HepG2 (cell line): ENCODE measurements around the gene MAP3K3. TPM values are rescaled to one million over a fixed set of nuclear protein-coding genes. Genes with fewer than 3 reads are reported as not detected.

Experiments
- ATAD3A ChIP-seq: sonication (generic); formaldehyde crosslinking; IDR thresholded peaks from 2 replicates; pipeline ENCODE4 v1.4.0; 2020; ENCODE audit warnings: missing genetic modification reagents
- ATF2 ChIP-seq: sonication (generic); formaldehyde crosslinking; IDR thresholded peaks from 2 replicates; pipeline ENCODE4 v1.4.0; 2020; ENCODE audit warnings: missing genetic modification reagents
- ATF7-NPFF ChIP-seq: sonication (generic); formaldehyde crosslinking; IDR thresholded peaks from 2 replicates; pipeline ENCODE4 v1.8.1; 2023; ENCODE audit warnings: mild to moderate bottlenecking, low read depth, missing genetic modification reagents, moderate library complexity
- HBP1 ChIP-seq: IDR thresholded peaks from 2 replicates; pipeline ENCODE4 v1.6.1; 2016; ENCODE audit warnings: low read depth, control low read depth
- HDAC1 ChIP-seq: sonication (generic); formaldehyde crosslinking; IDR thresholded peaks from 2 replicates; pipeline ENCODE4 v1.5.1; 2020; ENCODE audit warnings: mild to moderate bottlenecking, missing genetic modification reagents
- HNRNPLL ChIP-seq: fragments of 200-400 bp; formaldehyde crosslinking; IDR thresholded peaks from 2 replicates; pipeline ENCODE4 v1.6.1; 2017; ENCODE audit warnings: mild to moderate bottlenecking, low read depth, low read length; ENCODE audit not compliant: poor library complexity, severe bottlenecking
- HOXA3 ChIP-seq: sonication (generic); formaldehyde crosslinking; IDR thresholded peaks from 2 replicates; pipeline ENCODE4 v1.5.0; 2020; ENCODE audit warnings: missing genetic modification reagents
- KLF11 ChIP-seq: IDR thresholded peaks from 2 replicates; pipeline ENCODE4 v1.6.1; 2016; ENCODE audit warnings: missing compliant biosample characterization
- PHF8 ChIP-seq: sonication (generic); formaldehyde crosslinking; IDR thresholded peaks from 2 replicates; pipeline ENCODE4 v1.5.0; 2020; ENCODE audit warnings: missing genetic modification reagents
- RAD21 ChIP-seq: fragments of 450-650 bp; formaldehyde crosslinking; IDR thresholded peaks from 2 replicates; pipeline ENCODE4 v1.5.0; 2020; ENCODE audit warnings: mild to moderate bottlenecking
- ZBTB7B ChIP-seq: sonication (generic); formaldehyde crosslinking; IDR thresholded peaks from 2 replicates; pipeline ENCODE4 v1.4.0; 2020; ENCODE audit warnings: missing genetic modification reagents
- ZFP36L1 ChIP-seq: sonication (generic); formaldehyde crosslinking; IDR thresholded peaks from 2 replicates; pipeline ENCODE4 v1.8.0; 2022; ENCODE audit warnings: mild to moderate bottlenecking, missing genetic modification reagents, moderate library complexity
- ZMYM3 ChIP-seq: sonication (generic); formaldehyde crosslinking; IDR thresholded peaks from 2 replicates; pipeline ENCODE4 v1.5.1; 2020; ENCODE audit warnings: mild to moderate bottlenecking, missing genetic modification reagents
- ZNF260 ChIP-seq: sonication (generic); formaldehyde crosslinking; IDR thresholded peaks from 2 replicates; pipeline ENCODE4 v1.4.0; 2020; ENCODE audit warnings: missing genetic modification reagents, low read depth, mild to moderate bottlenecking, borderline replicate concordance
- ZNF343 ChIP-seq: sonication (generic); formaldehyde crosslinking; IDR thresholded peaks from 2 replicates; pipeline ENCODE4 v1.4.0; 2020; ENCODE audit warnings: mild to moderate bottlenecking, missing genetic modification reagents
- ZNF543 ChIP-seq: sonication (generic); formaldehyde crosslinking; IDR thresholded peaks from 2 replicates; pipeline ENCODE4 v1.4.0; 2020; ENCODE audit warnings: mild to moderate bottlenecking, missing genetic modification reagents
- ZNF737 ChIP-seq: sonication (generic); formaldehyde crosslinking; IDR thresholded peaks from 2 replicates; pipeline ENCODE4 v1.5.0; 2020; ENCODE audit warnings: missing genetic modification reagents, mild to moderate bottlenecking, borderline replicate concordance
- polyA plus RNA-seq, 8 experiments: library from polyadenylated mRNA; depleted of rRNA in 3 of 8; stranded (reverse) in 7 of 8; unstranded in 1 of 8; fragments of >200 nt; fragmentation: Illumina TruSeq in 4 of 8; extraction: Trizol in 4 of 8; gene quantifications; 2 replicates each; pipeline versions ENCODE4 v1.2.1 to v1.2.3, GENCODE V29; 2011 to 2016; ENCODE audit warnings: low read depth in 4 of 8, missing spikeins in 1 of 8, mixed read lengths in 1 of 8; ENCODE audit not compliant: insufficient read depth in 1 of 8
- total RNA-seq, 5 experiments: library from RNA; depleted of rRNA; stranded (reverse); fragments of >200 nt; fragmentation: Illumina TruSeq; extraction: Trizol; gene quantifications; 2 replicates each; pipeline ENCODE4 v1.2.3, GENCODE V29; 2016; ENCODE audit warnings: low read depth in 1 of 5
- TF ChIP-seq, protein P1 (sequence below): sonication (generic); formaldehyde crosslinking; IDR thresholded peaks from 2 replicates; pipeline ENCODE4 v1.4.0; 2020; ENCODE audit warnings: missing genetic modification reagents
- TF ChIP-seq, protein P2 (sequence below): sonication (generic); formaldehyde crosslinking; IDR thresholded peaks from 2 replicates; pipeline ENCODE4 v1.4.0; 2020; ENCODE audit warnings: missing genetic modification reagents
- TF ChIP-seq, protein P3 (sequence below): sonication (generic); formaldehyde crosslinking; IDR thresholded peaks from 2 replicates; pipeline ENCODE4 v1.4.0; 2020; ENCODE audit warnings: missing genetic modification reagents

Gene MAP3K3
- total and polyA plus RNA-seq, 2 of the 13 experiments (the other 11 are each of a cell fraction or from before 2014, with no cell fraction given) = 17.7 to 21.8 TPM

DNA sequence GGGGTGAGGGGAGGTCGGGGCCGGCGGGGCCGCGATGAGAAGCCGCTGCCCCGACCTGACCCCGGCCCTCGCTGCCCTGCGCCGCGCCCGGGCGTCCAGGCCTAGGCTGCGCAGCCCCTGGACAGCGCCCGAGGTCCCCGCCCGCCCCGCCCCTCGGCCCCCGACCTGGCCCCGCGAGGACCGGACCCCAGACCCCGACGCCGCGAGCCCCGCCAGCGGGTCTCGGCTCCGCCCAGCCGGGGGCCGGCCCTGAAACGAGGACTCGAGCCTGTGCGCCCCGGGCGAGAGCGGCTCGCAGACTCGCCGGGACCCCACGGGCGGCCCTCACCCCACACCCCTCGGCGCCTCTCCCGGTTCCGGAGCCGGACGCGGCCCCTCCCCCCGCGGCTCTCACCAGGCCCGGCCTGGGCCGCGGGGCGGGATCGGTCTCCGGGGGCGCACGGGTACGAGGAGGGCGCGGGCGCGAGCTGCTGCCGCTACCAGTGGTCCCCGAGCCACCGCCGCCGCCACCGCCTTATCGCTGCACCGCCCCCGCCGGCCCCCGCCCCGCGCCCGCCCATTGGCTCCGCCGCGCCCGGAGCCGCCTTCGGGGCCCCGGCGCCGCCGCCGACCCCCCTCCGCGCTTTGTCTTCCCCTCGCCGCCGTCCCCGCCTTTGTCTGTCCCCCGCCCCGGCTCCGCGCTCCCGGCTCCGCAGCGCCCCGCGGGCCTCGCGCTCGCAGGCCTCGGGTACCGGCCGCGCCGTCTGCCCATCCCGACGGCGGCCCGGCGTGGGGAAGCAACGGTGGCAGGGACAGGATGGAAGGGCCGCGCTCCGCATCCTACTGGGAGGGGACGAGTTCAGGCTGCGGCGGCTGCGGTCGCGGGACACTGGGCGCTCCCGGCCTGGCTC is 77.7 kb downstream of the MAP3K3 start, which contains the start of gene LIMD2 (continued):
- TF ChIP-seq, protein P1, sequence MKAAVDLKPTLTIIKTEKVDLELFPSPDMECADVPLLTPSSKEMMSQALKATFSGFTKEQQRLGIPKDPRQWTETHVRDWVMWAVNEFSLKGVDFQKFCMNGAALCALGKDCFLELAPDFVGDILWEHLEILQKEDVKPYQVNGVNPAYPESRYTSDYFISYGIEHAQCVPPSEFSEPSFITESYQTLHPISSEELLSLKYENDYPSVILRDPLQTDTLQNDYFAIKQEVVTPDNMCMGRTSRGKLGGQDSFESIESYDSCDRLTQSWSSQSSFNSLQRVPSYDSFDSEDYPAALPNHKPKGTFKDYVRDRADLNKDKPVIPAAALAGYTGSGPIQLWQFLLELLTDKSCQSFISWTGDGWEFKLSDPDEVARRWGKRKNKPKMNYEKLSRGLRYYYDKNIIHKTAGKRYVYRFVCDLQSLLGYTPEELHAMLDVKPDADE (CRISPR knock-in tag) = 0 out of 2 replicates have a peak, but pooled peaks have one; percentile 37
- TF ChIP-seq ZNF343 (CRISPR knock-in tag) (no peak), RAD21 (CRISPR knock-in tag) (0 out of 2 replicates have a peak, but pooled peaks have one; percentile 8), KLF11 (CRISPR knock-in tag) (no peak), ZBTB7B (CRISPR knock-in tag) (peak; percentile 8; the same call in 1 of the 2 replicates), HOXA3 (peak; percentile 8; the same call in 1 of the 2 replicates), ATF2 (CRISPR knock-in tag) (no peak), HBP1 (CRISPR knock-in tag) (0 out of 2 replicates have a peak, but pooled peaks have one; percentile 45), ZNF543 (no peak), ZMYM3 (CRISPR knock-in tag) (no peak), ZNF737 (no peak), PHF8 (CRISPR knock-in tag) (peak; percentile 59; the same call in 1 of the 2 replicates), HNRNPLL (peak; percentile 37), HDAC1 (CRISPR knock-in tag) (peak; percentile 31; the same call in 1 of the 2 replicates), ZNF260 (CRISPR knock-in tag) (no peak), ATF7-NPFF (CRISPR knock-in tag) (no peak; the same call in 1 of the 2 replicates), ZFP36L1 (no peak), ATAD3A (no peak)
- TF ChIP-seq, protein P2, sequence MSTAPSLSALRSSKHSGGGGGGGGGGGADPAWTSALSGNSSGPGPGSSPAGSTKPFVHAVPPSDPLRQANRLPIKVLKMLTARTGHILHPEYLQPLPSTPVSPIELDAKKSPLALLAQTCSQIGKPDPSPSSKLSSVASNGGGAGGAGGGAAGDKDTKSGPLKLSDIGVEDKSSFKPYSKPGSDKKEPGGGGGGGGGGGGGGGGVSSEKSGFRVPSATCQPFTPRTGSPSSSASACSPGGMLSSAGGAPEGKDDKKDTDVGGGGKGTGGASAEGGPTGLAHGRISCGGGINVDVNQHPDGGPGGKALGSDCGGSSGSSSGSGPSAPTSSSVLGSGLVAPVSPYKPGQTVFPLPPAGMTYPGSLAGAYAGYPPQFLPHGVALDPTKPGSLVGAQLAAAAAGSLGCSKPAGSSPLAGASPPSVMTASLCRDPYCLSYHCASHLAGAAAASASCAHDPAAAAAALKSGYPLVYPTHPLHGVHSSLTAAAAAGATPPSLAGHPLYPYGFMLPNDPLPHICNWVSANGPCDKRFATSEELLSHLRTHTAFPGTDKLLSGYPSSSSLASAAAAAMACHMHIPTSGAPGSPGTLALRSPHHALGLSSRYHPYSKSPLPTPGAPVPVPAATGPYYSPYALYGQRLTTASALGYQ (CRISPR knock-in tag) = no peak
- TF ChIP-seq, protein P3, sequence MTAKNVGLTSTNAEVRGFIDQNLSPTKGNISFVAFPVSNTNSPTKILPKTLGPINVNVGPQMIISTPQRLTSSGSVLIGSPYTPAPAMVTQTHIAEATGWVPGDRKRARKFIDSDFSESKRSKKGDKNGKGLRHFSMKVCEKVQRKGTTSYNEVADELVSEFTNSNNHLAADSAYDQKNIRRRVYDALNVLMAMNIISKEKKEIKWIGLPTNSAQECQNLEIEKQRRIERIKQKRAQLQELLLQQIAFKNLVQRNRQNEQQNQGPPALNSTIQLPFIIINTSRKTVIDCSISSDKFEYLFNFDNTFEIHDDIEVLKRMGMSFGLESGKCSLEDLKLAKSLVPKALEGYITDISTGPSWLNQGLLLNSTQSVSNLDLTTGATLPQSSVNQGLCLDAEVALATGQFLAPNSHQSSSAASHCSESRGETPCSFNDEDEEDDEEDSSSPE (CRISPR knock-in tag) = peak; percentile 14
